Measurements from ENCODE around the gene CMIP.

Gene CMIP

DNA sequence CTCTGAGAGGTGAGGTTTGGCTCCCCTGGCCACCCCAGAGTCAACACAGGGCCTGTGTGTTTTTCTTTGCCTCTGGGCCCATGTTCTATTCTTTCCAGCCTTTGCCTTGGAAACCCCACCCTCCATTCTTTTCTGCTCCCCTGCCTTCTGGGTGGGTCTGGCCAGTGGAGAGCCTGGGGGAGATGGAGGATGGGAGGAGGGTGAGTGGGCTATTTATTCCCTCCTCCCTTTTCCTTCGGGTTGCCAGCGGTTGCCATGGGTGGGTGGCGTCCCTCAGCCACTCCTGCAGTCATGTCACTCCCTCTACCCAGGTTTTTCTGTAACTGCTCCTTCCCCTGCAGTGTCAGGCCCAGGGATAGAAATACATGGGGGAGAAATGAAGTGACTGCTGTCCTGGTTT is 15.5 kb downstream of the CMIP start:
- Histone ChIP-seq H4K20me1 (ENCODE audit: low read depth, low read length) (no peaks in the 10 kb centered on the region), H3K79me2 (ENCODE audit: insufficient read depth, low read length) (peaks cover 57% of the 10 kb centered on the region), H3K9ac (ENCODE audit: low read length) (no peak overlapping the region), H3K36me3 (ENCODE audit: low read length) (no peaks in the 10 kb centered on the region), H3K4me3 (ENCODE audit: insufficient read depth, low read length, poor library complexity, severe bottlenecking) (no peak overlapping the region), H3K4me2 (ENCODE audit: low read depth, low read length, poor library complexity, severe bottlenecking) (no peak overlapping the region), H3K27me3 (ENCODE audit: low read length) (no peaks in the 10 kb centered on the region), H3K9me3 (ENCODE audit: insufficient read depth, low read length) (no peaks in the 10 kb centered on the region), H3K9me2 (replicated peaks; ENCODE audit: insufficient read depth, low read length) (no peaks in the 10 kb centered on the region), H3K27ac (ENCODE audit: low read depth, low read length) (no peak overlapping the region), H3F3A (ENCODE audit: insufficient read depth) (no peaks in the 10 kb centered on the region), H2AFZ (ENCODE audit: low read depth, low read length, severe bottlenecking) (no peak overlapping the region)
- TF ChIP-seq CTCF (IDR thresholded peaks at IDR 0.05; ENCODE audit: insufficient read depth, low read length, poor library complexity, severe bottlenecking) (no peak), EZH2phosphoT487 (conservative IDR thresholded peaks at IDR 0.05; ENCODE audit: low read length) (no peak)

GRCh38 chr16:81461243-81461642 is 16.6 kb downstream of the CMIP start:
- Histone ChIP-seq H3K4me3 (ENCODE audit: insufficient read depth, low read length, poor library complexity, severe bottlenecking) (no peak overlapping the region), H3F3A (ENCODE audit: insufficient read depth) (no peaks in the 10 kb centered on the region), H4K20me1 (ENCODE audit: low read depth, low read length) (no peaks in the 10 kb centered on the region), H3K9me2 (replicated peaks; ENCODE audit: insufficient read depth, low read length) (no peaks in the 10 kb centered on the region), H3K9me3 (ENCODE audit: insufficient read depth, low read length) (no peaks in the 10 kb centered on the region), H3K79me2 (ENCODE audit: insufficient read depth, low read length) (peaks cover 45% of the 10 kb centered on the region), H3K27ac (ENCODE audit: low read depth, low read length) (no peak overlapping the region), H3K36me3 (ENCODE audit: low read length) (no peaks in the 10 kb centered on the region), H3K4me2 (ENCODE audit: low read depth, low read length, poor library complexity, severe bottlenecking) (no peak overlapping the region), H3K27me3 (ENCODE audit: low read length) (no peaks in the 10 kb centered on the region), H3K9ac (ENCODE audit: low read length) (no peak overlapping the region), H2AFZ (ENCODE audit: low read depth, low read length, severe bottlenecking) (no peak overlapping the region)
- TF ChIP-seq EZH2phosphoT487 (conservative IDR thresholded peaks at IDR 0.05; ENCODE audit: low read length) (no peak), CTCF (IDR thresholded peaks at IDR 0.05; ENCODE audit: insufficient read depth, low read length, poor library complexity, severe bottlenecking) (no peak)

GRCh38 chr16:81461766-81462165 is 17.2 kb downstream of the CMIP start:
- no peaks in the 10 kb centered on the region for H3K9me3 ChIP-seq (ENCODE audit: insufficient read depth, low read length)
- no peak overlapping the region for H3K27ac ChIP-seq (ENCODE audit: low read depth, low read length)
- no peaks in the 10 kb centered on the region for H3K9me2 ChIP-seq (replicated peaks; ENCODE audit: insufficient read depth, low read length)
- no peaks in the 10 kb centered on the region for H3F3A ChIP-seq (ENCODE audit: insufficient read depth)
- H3K27me3 ChIP-seq (ENCODE audit: low read length): no peaks in the 10 kb centered on the region
- peaks cover 49% of the 10 kb centered on the region for H3K79me2 ChIP-seq (ENCODE audit: insufficient read depth, low read length)
- H3K36me3 ChIP-seq (ENCODE audit: low read length): no peaks in the 10 kb centered on the region
- TF ChIP-seq CTCF (IDR thresholded peaks at IDR 0.05; ENCODE audit: insufficient read depth, low read length, poor library complexity, severe bottlenecking) (no peak), EZH2phosphoT487 (conservative IDR thresholded peaks at IDR 0.05; ENCODE audit: low read length) (no peak)
- H4K20me1 ChIP-seq (ENCODE audit: low read depth, low read length): no peaks in the 10 kb centered on the region
- H3K9ac ChIP-seq (ENCODE audit: low read length): no peak overlapping the region
- H3K4me3 ChIP-seq (ENCODE audit: insufficient read depth, low read length, poor library complexity, severe bottlenecking): no peak overlapping the region
- no peak overlapping the region for H3K4me2 ChIP-seq (ENCODE audit: low read depth, low read length, poor library complexity, severe bottlenecking)
- no peak overlapping the region for H2AFZ ChIP-seq (ENCODE audit: low read depth, low read length, severe bottlenecking)
